Measurements from ENCODE around the gene SLMAP. TPM values are rescaled to one million over a fixed set of nuclear protein-coding genes. Genes with fewer than 3 reads are reported as not detected.

The SLMAP gene
- total RNA-seq, 1 experiment from 2014 or later = 49.2 TPM

DNA sequence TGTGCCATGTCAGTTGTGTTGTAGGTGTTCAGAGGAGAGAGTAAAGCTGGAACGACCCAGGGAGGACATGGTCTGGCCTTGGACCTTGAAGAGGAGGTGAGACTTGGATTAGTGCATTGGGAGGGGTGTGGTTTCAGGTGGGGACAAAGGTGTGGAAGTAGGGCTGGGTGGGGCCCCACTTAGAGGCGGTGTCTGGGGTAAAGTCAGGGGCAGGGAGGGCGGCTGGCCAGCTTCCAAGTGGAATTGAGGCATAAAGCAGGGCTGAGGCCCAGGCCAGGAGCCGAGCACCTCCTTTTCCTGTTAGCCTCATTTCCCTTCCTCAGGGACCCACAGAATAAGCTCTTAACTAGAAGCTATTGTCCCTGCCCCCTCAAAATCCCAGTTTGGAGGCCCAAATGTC lies 215.9 kb downstream of the SLMAP start:
- ChIA-PET CTCF (no interaction called here), POLR2A (no interaction called here)
- no peaks in the 10 kb centered on the region for H3K36me3 ChIP-seq (ENCODE audit: control insufficient read depth, insufficient read depth, low read length)
- TF ChIP-seq, protein P1, sequence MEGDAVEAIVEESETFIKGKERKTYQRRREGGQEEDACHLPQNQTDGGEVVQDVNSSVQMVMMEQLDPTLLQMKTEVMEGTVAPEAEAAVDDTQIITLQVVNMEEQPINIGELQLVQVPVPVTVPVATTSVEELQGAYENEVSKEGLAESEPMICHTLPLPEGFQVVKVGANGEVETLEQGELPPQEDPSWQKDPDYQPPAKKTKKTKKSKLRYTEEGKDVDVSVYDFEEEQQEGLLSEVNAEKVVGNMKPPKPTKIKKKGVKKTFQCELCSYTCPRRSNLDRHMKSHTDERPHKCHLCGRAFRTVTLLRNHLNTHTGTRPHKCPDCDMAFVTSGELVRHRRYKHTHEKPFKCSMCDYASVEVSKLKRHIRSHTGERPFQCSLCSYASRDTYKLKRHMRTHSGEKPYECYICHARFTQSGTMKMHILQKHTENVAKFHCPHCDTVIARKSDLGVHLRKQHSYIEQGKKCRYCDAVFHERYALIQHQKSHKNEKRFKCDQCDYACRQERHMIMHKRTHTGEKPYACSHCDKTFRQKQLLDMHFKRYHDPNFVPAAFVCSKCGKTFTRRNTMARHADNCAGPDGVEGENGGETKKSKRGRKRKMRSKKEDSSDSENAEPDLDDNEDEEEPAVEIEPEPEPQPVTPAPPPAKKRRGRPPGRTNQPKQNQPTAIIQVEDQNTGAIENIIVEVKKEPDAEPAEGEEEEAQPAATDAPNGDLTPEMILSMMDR (IDR thresholded peaks at IDR 0.05) = no peak
- TF ChIP-seq SIN3A (IDR thresholded peaks at IDR 0.05; ENCODE audit: borderline replicate concordance, insufficient read depth, low read depth, low read length) (no peak), TCF7L2 (IDR thresholded peaks at IDR 0.05; ENCODE audit: low read depth, low read length) (no peak), POLR2AphosphoS5 (IDR thresholded peaks at IDR 0.05; ENCODE audit: low read depth, low read length) (no peak)
- TF ChIP-seq, protein P2, sequence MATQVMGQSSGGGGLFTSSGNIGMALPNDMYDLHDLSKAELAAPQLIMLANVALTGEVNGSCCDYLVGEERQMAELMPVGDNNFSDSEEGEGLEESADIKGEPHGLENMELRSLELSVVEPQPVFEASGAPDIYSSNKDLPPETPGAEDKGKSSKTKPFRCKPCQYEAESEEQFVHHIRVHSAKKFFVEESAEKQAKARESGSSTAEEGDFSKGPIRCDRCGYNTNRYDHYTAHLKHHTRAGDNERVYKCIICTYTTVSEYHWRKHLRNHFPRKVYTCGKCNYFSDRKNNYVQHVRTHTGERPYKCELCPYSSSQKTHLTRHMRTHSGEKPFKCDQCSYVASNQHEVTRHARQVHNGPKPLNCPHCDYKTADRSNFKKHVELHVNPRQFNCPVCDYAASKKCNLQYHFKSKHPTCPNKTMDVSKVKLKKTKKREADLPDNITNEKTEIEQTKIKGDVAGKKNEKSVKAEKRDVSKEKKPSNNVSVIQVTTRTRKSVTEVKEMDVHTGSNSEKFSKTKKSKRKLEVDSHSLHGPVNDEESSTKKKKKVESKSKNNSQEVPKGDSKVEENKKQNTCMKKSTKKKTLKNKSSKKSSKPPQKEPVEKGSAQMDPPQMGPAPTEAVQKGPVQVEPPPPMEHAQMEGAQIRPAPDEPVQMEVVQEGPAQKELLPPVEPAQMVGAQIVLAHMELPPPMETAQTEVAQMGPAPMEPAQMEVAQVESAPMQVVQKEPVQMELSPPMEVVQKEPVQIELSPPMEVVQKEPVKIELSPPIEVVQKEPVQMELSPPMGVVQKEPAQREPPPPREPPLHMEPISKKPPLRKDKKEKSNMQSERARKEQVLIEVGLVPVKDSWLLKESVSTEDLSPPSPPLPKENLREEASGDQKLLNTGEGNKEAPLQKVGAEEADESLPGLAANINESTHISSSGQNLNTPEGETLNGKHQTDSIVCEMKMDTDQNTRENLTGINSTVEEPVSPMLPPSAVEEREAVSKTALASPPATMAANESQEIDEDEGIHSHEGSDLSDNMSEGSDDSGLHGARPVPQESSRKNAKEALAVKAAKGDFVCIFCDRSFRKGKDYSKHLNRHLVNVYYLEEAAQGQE (IDR thresholded peaks at IDR 0.05; ENCODE audit: insufficient read depth in 1 of 2, low read depth in 2 of 2, low read length in 1 of 2) = no peak
- H3K9me3 ChIP-seq (ENCODE audit: control insufficient read depth, insufficient read depth, low read depth, low read length) = no peaks in the 10 kb centered on the region
- no peak overlapping the region for H3K4me3 ChIP-seq (ENCODE audit: low read depth in 2 of 2, low read length in 2 of 2)
- no TSS peak for BruUV-seq (replicated peaks)
- peak overlapping the region; percentile 74 for H3K27ac ChIP-seq (ENCODE audit: low read length)
- no peaks in the 10 kb centered on the region for H3K27me3 ChIP-seq (ENCODE audit: control insufficient read depth, insufficient read depth, low read length)
- ATAC-seq (no peak), DNase-seq (ENCODE audit: low read depth, low spot score) (no peak)
- intact Hi-C loops (cut with micrococcal nuclease; ENCODE audit: unreplicated experiment) (no loop called here), in situ Hi-C loops (cut with HindIII; ENCODE audit: low pct_unique_long_range_greater_than_20kb, low sequenced_read_pairs) (no loop called here)
- H3K4me1 ChIP-seq (ENCODE audit: control insufficient read depth, insufficient read depth, low read length) = peaks cover 41% of the 10 kb centered on the region

- Histone ChIP-seq H3K27ac (ENCODE audit: low read length) (peak overlapping the region; percentile 74), H3K9me3 (ENCODE audit: control insufficient read depth, insufficient read depth, low read depth, low read length) (no peaks in the 10 kb centered on the region), H3K27me3 (ENCODE audit: control insufficient read depth, insufficient read depth, low read length) (no peaks in the 10 kb centered on the region), H3K4me1 (ENCODE audit: control insufficient read depth, insufficient read depth, low read length) (peaks cover 41% of the 10 kb centered on the region), H3K36me3 (ENCODE audit: control insufficient read depth, insufficient read depth, low read length) (no peaks in the 10 kb centered on the region), H3K4me3 (ENCODE audit: low read depth in 2 of 2, low read length in 2 of 2) (no peak overlapping the region; a peak in 1 of 4 replicates)
- no TSS peak for BruUV-seq (replicated peaks)
- DNase-seq (ENCODE audit: low read depth, low spot score) (no peak), ATAC-seq (peak; percentile 55)
- CTCF ChIA-PET = no interaction called here
- in situ Hi-C loops (cut with HindIII; ENCODE audit: low pct_unique_long_range_greater_than_20kb, low sequenced_read_pairs) = no loop called here
- POLR2A ChIA-PET = no interaction called here
- intact Hi-C loops (cut with micrococcal nuclease; ENCODE audit: unreplicated experiment) = no loop called here
- TF ChIP-seq SIN3A (IDR thresholded peaks at IDR 0.05; ENCODE audit: borderline replicate concordance, insufficient read depth, low read depth, low read length) = no peak
- no peak for TF ChIP-seq TCF7L2 (IDR thresholded peaks at IDR 0.05; ENCODE audit: low read depth, low read length)
- TF ChIP-seq, protein P2 (IDR thresholded peaks at IDR 0.05; ENCODE audit: insufficient read depth in 1 of 2, low read depth in 2 of 2, low read length in 1 of 2) = no peak
- no peak for TF ChIP-seq POLR2AphosphoS5 (IDR thresholded peaks at IDR 0.05; ENCODE audit: low read depth, low read length)
Measured at GRCh38 chr3:57972531-57973111, 216.5 kb downstream of the SLMAP start.
